Skeletal muscle satellite cell (primary cell): ENCODE data around the gene HBZ.
"Not testable (repeated sequence)": the region's sequence is repeated elsewhere in the genome, so short reads cannot be mapped to it uniquely, and the experiment has no call there.

Source experiments
- H3K27me3 ChIP-seq: 2 replicates; pipeline ENCODE4 v1.7.0; 2013; ENCODE audit warnings: low read length; ENCODE audit not compliant: control insufficient read depth, insufficient read depth
- H3K36me3 ChIP-seq: 2 replicates; pipeline ENCODE4 v1.7.0; 2013; ENCODE audit warnings: mild to moderate bottlenecking, control low read depth, low read length; ENCODE audit not compliant: insufficient read depth
- H3K4me1 ChIP-seq: 2 replicates; pipeline ENCODE4 v1.7.0; 2013; ENCODE audit warnings: low read length; ENCODE audit not compliant: control insufficient read depth, insufficient read depth
- H3K4me2 ChIP-seq: 2 replicates; pipeline ENCODE4 v1.7.0; 2013; ENCODE audit warnings: mild to moderate bottlenecking, low read length
- H3K4me3 ChIP-seq: 2 replicates; pipeline ENCODE4 v1.7.0; 2013; ENCODE audit warnings: low read length
- H3K9ac ChIP-seq: 2 replicates; pipeline ENCODE4 v1.7.0; 2013; ENCODE audit warnings: mild to moderate bottlenecking, low read depth, low read length, moderate library complexity
- H3K9me3 ChIP-seq: replicated peaks from 2 replicates; pipeline ENCODE4 v1.7.0; 2013; ENCODE audit warnings: mild to moderate bottlenecking, control low read depth, low read length

HBZ gene

DNA sequence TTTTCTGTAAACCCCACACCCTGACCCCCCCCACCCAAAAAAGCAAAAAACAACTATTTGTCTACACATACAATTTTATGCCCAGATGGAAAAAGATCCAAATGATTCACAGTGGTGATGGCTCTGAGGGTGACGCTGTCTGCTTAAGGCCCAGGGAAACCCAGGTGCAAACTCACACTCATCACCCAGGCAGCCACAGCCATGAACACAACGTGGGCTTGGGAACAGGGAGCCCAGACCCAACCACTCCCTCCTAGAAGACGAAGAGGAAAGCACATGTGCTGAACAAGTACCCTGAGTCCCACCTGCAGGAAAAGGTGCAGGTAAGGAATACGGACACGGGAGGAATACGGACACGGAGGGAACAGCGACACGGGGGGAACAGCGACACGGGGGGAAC lies 33.2 kb downstream of the HBZ start:
- H3K4me3 ChIP-seq = no peak overlapping the region
- H3K36me3 ChIP-seq = peaks cover 38% of the 10 kb centered on the region
- H3K9me3 ChIP-seq = no peaks in the 10 kb centered on the region
- H3K27me3 ChIP-seq = no peaks in the 10 kb centered on the region
- no peak overlapping the region for H3K9ac ChIP-seq
- no peak overlapping the region for H3K4me2 ChIP-seq
- H3K4me1 ChIP-seq = peaks cover 11% of the 10 kb centered on the region

DNA sequence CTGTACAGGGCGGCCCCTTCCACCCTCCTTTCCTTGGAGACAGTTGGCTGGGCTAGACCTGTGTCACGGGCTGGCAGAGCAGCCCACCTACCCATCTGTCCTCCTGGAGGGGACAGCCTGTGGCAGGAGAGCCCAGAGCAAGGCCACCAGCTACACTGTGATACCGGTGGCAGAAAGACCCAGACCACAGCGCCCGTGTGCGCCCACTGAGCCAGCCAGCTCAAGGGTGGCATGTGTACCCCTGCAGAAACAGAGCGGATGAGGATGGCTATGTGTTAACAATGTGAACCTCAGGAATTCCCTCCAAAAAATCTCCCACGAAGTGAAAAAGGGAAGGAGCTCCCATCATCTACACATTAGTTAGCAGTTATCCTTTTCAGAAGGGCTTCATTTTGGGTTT lies 34.9 kb downstream of the HBZ start:
- Histone ChIP-seq H3K9me3 (no peaks in the 10 kb centered on the region), H3K9ac (no peak overlapping the region), H3K4me3 (no peak overlapping the region), H3K27me3 (no peaks in the 10 kb centered on the region), H3K4me1 (no peaks in the 10 kb centered on the region), H3K4me2 (no peak overlapping the region), H3K36me3 (peaks cover 50% of the 10 kb centered on the region)

DNA sequence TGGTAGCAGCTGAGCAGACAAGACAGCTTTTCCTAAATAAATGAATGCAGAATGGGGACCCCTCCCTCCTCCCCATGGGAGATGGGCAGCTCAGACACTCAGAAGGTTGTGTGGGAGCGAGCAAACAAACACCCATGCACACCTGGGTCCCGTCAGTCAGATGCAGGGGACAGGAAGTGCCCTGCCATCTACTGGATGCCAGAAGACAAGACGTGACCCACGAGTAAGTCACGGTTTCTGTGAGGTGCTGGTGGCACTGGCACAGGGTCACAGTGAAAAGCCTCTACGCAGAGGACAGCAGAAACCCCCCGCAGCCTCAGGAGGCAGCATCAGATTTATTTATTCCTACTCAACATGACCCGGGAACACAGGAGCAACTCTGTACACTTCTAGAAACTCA lies 36.2 kb downstream of the HBZ start:
- no peak overlapping the region for H3K4me3 ChIP-seq
- H3K4me2 ChIP-seq = no peak overlapping the region
- no peaks in the 10 kb centered on the region for H3K9me3 ChIP-seq
- H3K36me3 ChIP-seq = peaks cover 57% of the 10 kb centered on the region
- H3K27me3 ChIP-seq = no peaks in the 10 kb centered on the region
- H3K4me1 ChIP-seq = no peaks in the 10 kb centered on the region
- no peak overlapping the region for H3K9ac ChIP-seq

DNA sequence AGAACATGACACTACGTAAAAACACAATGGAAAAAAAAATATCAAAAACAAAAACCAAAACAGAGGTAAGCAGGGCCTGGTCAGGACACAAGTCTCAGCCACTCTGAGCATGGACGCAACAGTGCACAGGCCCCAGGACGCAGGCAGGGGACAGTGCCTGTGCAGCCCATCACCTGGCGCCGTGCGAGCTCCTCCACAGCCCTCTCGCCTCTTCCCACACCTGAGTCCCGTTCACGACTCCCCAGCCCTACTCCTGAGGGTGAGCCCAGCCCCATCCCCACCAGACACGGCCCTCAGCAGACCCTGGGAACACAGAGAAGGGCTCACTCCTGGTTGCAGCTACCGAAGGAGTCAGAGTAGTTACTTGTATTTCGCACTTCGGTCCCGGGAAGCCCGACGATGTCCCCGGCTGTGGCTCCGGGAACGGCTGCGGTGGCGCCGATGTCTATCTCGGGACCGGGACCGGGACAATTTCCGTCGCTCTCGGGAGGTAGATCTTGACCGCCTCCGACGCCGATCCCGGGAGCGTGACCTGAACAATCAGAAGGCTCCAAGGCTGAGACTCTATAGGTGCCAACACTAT lies 37.3 kb downstream of the HBZ start:
- Histone ChIP-seq H3K4me1 (peaks cover 5% of the 10 kb centered on the region), H3K4me2 (no peak overlapping the region), H3K27me3 (no peaks in the 10 kb centered on the region), H3K9me3 (no peaks in the 10 kb centered on the region), H3K9ac (no peak overlapping the region), H3K36me3 (peaks cover 66% of the 10 kb centered on the region), H3K4me3 (no peak overlapping the region)

DNA sequence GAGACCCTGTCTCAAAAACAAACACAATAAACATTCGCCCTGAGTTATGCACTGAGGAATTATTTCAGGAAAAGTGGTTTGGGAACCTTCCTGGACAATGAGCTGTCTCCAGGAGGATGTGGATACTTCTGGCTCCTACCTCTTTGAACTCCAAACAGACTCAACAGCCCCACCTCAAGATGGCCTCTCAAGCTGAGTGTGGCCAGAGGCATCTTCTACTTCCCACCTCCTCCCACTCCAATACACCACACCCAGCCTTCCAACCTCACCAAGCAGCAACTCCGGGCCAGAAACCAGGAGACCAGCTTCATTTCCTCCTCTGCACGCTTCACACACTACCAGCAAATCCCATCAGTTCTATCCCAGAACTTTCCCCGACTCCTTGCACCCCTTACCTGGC lies 39.4 kb downstream of the HBZ start:
- Histone ChIP-seq H3K4me3 (no peak overlapping the region), H3K9ac (no peak overlapping the region), H3K27me3 (no peaks in the 10 kb centered on the region), H3K4me1 (peaks cover 9% of the 10 kb centered on the region), H3K4me2 (no peak overlapping the region), H3K9me3 (no peaks in the 10 kb centered on the region), H3K36me3 (peaks cover 72% of the 10 kb centered on the region)

DNA sequence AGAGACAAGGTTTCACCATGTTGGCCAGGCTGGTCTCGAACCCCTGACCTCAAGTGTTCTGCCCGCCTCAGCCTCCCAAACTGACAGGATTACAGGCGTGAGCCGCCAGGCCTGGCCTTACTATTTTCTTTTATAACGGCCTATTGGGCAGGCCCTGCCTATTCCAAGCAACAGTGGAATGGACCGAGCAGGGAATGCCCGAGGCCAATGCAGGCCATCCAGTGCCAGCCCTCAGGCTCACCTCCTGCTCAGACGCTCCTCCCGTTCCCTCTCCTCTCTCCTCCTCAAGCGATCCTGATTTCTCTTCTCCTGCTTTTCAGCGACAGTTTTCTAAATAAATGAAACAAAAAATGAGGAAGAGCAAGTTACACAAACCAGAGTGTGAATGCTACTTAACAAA lies 40.2 kb downstream of the HBZ start:
- Histone ChIP-seq H3K4me1 (peaks cover 9% of the 10 kb centered on the region), H3K4me2 (no peak overlapping the region), H3K36me3 (peaks cover 71% of the 10 kb centered on the region), H3K9ac (no peak overlapping the region), H3K27me3 (no peaks in the 10 kb centered on the region), H3K9me3 (no peaks in the 10 kb centered on the region), H3K4me3 (no peak overlapping the region)

DNA sequence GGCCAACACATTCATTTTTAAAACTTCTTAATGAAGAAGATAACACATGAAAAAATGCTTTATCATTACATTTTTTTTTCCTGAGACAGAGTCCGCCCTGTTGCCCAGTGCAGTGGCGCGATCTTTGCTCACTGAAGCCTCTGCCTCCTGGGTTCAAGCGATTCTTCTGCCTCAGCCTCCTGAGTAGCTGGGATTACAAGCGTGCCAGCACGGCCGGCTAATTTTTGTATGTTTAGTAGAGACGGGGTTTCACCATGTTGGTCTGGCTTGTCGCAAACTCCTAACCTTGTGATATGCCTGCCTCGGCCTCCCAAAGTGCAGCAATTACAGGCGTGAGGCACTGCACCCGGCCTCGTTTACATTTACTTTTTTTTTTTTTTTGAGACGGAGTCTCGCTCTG lies 41.0 kb downstream of the HBZ start:
- peaks cover 9% of the 10 kb centered on the region for H3K4me1 ChIP-seq
- no peak overlapping the region for H3K4me2 ChIP-seq
- no peaks in the 10 kb centered on the region for H3K9me3 ChIP-seq
- H3K27me3 ChIP-seq = no peaks in the 10 kb centered on the region
- H3K4me3 ChIP-seq = no peak overlapping the region
- H3K9ac ChIP-seq = no peak overlapping the region
- H3K36me3 ChIP-seq = peaks cover 74% of the 10 kb centered on the region

DNA sequence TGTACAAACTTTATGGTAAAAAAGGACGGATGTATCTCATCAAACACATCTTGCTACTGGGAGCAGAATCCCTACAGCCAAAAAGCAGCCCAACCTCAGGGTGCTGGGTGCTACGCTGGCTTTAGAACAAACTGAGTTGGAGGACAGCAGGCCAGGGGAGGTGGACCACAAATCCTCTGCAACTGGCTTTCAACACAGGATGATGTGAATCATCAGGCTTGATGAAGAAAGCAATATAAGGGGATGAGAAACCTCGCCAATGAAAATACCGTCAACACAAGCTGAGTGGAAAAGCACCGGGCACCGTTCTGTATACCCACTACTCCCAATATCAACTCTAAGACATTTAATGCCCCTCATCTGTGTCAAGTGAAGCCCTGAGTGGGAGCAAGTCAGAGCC lies 42.1 kb downstream of the HBZ start:
- no peak overlapping the region for H3K9ac ChIP-seq
- H3K36me3 ChIP-seq = peaks cover 71% of the 10 kb centered on the region

DNA sequence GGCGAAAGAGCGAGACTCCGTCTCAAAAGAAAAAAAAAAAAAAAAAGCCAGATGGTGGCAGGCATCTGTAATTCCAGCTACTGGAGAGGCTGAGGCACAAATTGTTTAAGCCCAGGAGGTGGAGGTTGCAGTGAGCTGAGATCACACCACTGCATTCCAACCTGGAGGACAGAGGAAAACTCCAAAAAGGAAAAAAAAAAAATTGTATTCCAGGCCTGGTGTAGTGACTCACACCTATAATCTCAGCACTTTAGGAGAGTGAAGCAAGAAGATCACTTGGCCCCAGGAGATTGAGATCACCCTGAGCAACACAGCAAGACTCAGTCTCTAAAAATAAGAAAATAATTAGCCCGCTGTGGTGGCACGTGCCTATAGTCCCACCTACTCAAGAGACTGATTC lies 47.9 kb downstream of the HBZ start:
- no peak overlapping the region for H3K4me3 ChIP-seq
- H3K36me3 ChIP-seq = peaks cover 54% of the 10 kb centered on the region
- no peaks in the 10 kb centered on the region for H3K9me3 ChIP-seq
- no peaks in the 10 kb centered on the region for H3K27me3 ChIP-seq
- no peak overlapping the region for H3K4me2 ChIP-seq
- no peak overlapping the region for H3K9ac ChIP-seq
- H3K4me1 ChIP-seq = no peaks in the 10 kb centered on the region

More for the DNA sequence above, 42.1 kb downstream of the HBZ start:
- no peaks in the 10 kb centered on the region for H3K27me3 ChIP-seq
- no peak overlapping the region for H3K4me3 ChIP-seq
- H3K4me1 ChIP-seq = peaks cover 9% of the 10 kb centered on the region
- no peak overlapping the region for H3K4me2 ChIP-seq
- H3K9me3 ChIP-seq = no peaks in the 10 kb centered on the region

DNA sequence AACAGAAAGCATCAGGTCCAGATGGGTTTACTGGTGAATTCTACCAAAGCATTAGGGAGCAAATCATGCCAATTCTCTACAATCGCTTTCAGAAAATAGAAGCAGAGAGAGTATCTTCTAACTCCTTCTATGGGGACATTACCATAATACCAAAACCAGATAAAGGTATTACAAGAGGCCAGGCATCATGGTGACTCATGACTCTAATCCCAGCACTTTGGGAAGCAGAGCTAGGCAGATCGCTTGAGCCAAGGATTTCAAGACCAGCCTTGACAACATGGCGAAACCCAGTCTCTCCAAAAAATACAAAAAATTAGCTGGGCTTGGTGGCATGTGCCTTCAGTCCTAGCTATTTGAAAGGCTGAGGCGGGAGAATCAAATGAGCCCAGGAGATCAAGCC lies 50.8 kb downstream of the HBZ start:
- Histone ChIP-seq H3K9ac (no peak overlapping the region), H3K36me3 (peaks cover 62% of the 10 kb centered on the region), H3K4me1 (no peaks in the 10 kb centered on the region), H3K4me3 (no peak overlapping the region), H3K27me3 (no peaks in the 10 kb centered on the region), H3K4me2 (no peak overlapping the region), H3K9me3 (no peaks in the 10 kb centered on the region)

DNA sequence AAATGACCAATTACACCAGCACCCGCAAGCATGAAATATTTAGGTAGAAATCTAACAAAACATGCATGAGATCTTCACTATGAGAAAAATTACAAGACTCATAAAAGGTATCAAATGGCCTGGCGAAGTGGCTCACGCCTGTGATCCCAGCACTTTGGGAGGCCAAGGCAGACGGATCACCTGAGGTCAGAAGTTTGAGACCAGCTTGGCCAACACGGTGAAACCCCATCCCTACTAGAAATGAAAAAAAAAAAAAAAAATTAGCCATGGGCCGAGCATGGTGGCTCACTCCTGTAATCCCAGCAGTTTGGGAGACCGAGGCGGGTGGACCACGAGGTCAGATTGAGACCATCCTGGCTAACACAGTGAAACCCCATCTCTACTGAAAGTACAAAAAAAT lies 51.6 kb downstream of the HBZ start:
- not testable (repeated sequence) for H3K4me3 ChIP-seq, H3K27me3 ChIP-seq, H3K9ac ChIP-seq, H3K9me3 ChIP-seq, H3K4me2 ChIP-seq, H3K4me1 ChIP-seq
- H3K36me3 ChIP-seq = peaks cover 63% of the 10 kb centered on the region
